HG02884 (cell line): ENCODE results near the gene CACNA1E.

Experiments used
- ATAC-seq: cut with Tn5 transposase; IDR thresholded peaks from one replicate; pipeline ENCODE4 v1.9.1; 2021; ENCODE audit warnings: mild to moderate bottlenecking, moderate library complexity; ENCODE audit not compliant: unreplicated experiment

Gene CACNA1E

GRCh38 chr1:181674617-181675016 lies 191.3 kb downstream of the CACNA1E start:
- no peak for ATAC-seq

GRCh38 chr1:181675091-181675917 lies 192.0 kb downstream of the CACNA1E start:
- ATAC-seq: no peak

- ATAC-seq: no peak
Measured at GRCh38 chr1:181675918-181676190, 192.5 kb downstream of the CACNA1E start.

- ATAC-seq: no peak
Measured at GRCh38 chr1:181676269-181676668, 193.0 kb downstream of the CACNA1E start.

GRCh38 chr1:181680332-181680731 lies 197.0 kb downstream of the CACNA1E start:
- no peak for ATAC-seq

- ATAC-seq: no peak
Measured at GRCh38 chr1:181680871-181681270, 197.6 kb downstream of the CACNA1E start.

- no peak for ATAC-seq
Measured at GRCh38 chr1:181685211-181685610, 201.9 kb downstream of the CACNA1E start.

- ATAC-seq: no peak
Measured at GRCh38 chr1:181701891-181702290, 218.6 kb downstream of the CACNA1E start.

- ATAC-seq: no peak
Measured at GRCh38 chr1:181704546-181704945, 221.2 kb downstream of the CACNA1E start.

GRCh38 chr1:181711820-181712219 lies 228.5 kb downstream of the CACNA1E start:
- no peak for ATAC-seq

GRCh38 chr1:181712711-181713110 lies 229.4 kb downstream of the CACNA1E start:
- no peak for ATAC-seq

GRCh38 chr1:181714428-181714827 lies 231.1 kb downstream of the CACNA1E start:
- no peak for ATAC-seq

GRCh38 chr1:181718034-181718433 lies 234.7 kb downstream of the CACNA1E start:
- no peak for ATAC-seq

GRCh38 chr1:181726320-181727012 lies 243.1 kb downstream of the CACNA1E start:
- no peak for ATAC-seq

GRCh38 chr1:181730606-181731005 lies 247.3 kb downstream of the CACNA1E start:
- no peak for ATAC-seq

GRCh38 chr1:181732218-181732990 lies 249.1 kb downstream of the CACNA1E start:
- no peak for ATAC-seq

GRCh38 chr1:181733486-181733885 lies 250.2 kb downstream of the CACNA1E start:
- ATAC-seq: no peak

- ATAC-seq: no peak
Measured at GRCh38 chr1:181737056-181737455, 253.7 kb downstream of the CACNA1E start.

GRCh38 chr1:181739214-181739613 lies 255.9 kb downstream of the CACNA1E start:
- ATAC-seq: no peak

GRCh38 chr1:181742426-181742825 lies 259.1 kb downstream of the CACNA1E start:
- ATAC-seq: no peak

GRCh38 chr1:181743878-181744312 lies 260.6 kb downstream of the CACNA1E start:
- ATAC-seq: no peak

GRCh38 chr1:181746224-181746623 lies 262.9 kb downstream of the CACNA1E start:
- no peak for ATAC-seq
